Tibial artery (tissue), 4 donors: ENCODE results near the gene KRTAP22-1.

ENCODE experiments used
- DNase-seq, 2 donors: peaks; one replicate each; pipeline ENCODE4 v3.0.0-alpha.2; 2019
- H3K27ac ChIP-seq, 2 donors: fragments of 200-600 bp; sonication (generic) in 1 of 2; 1 replicate in 1 of 2; 2 replicates in 1 of 2; pipeline ENCODE4 v1.5.1; 2018 to 2019; ENCODE audit warnings: mild to moderate bottlenecking in 1 of 2
- H3K27me3 ChIP-seq, 2 donors: fragments of 200-600 bp; sonication (generic) in 1 of 2; one replicate each; pipeline versions ENCODE4 v1.5.1 to v1.6.0; 2016 to 2019
- H3K36me3 ChIP-seq, 3 donors: fragments of 200-600 bp; sonication (generic) in 2 of 3; one replicate each; pipeline ENCODE4 v1.5.1; 2016 to 2019; ENCODE audit warnings: mild to moderate bottlenecking in 2 of 3
- H3K4me1 ChIP-seq, 4 donors: fragments of 200-600 bp; sonication (generic) in 2 of 4; 1 replicate in 3 of 4; 2 replicates in 1 of 4; pipeline ENCODE4 v1.5.1; 2016 to 2019
- H3K4me3 ChIP-seq, 2 donors: fragments of 200-600 bp; sonication (generic) in 1 of 2; 1 replicate in 1 of 2; 2 replicates in 1 of 2; pipeline ENCODE4 v1.5.1; 2018 to 2019; ENCODE audit warnings: mild to moderate bottlenecking in 2 of 2
- H3K9me3 ChIP-seq, 3 donors: fragments of 200-600 bp; sonication (generic) in 1 of 3; one replicate each; pipeline ENCODE4 v1.5.1; 2016 to 2019
- CTCF ChIP-seq, 2 experiments: fragments of 200-600 bp in 1 of 2; fragments of 450-650 bp in 1 of 2; IDR thresholded peaks; one replicate each; pipeline ENCODE4 v1.5.1; 2017 to 2019; ENCODE audit warnings: antibody characterized with exemption in 2 of 2, mild to moderate bottlenecking in 1 of 2, moderate library complexity in 1 of 2
- intact Hi-C: fragments of 100-400 bp; cut with DNase I; formaldehyde crosslinking; loops from one replicate; pipeline ENCODE4 v1.15.0; 2023; ENCODE audit warnings: low total_unique reads

KRTAP22-1 gene

GRCh38 chr21:30582870-30583269, 18.0 kb upstream of the KRTAP22-1 start:
- H3K9me3 ChIP-seq: no peaks in the 10 kb centered on the region
- H3K27me3 ChIP-seq: no peaks in the 10 kb centered on the region
- no peak for TF ChIP-seq CTCF (IDR thresholded peaks at IDR 0.05)
- H3K4me3 ChIP-seq: no peak overlapping the region
- no peak for DNase-seq
- H3K36me3 ChIP-seq: no peaks in the 10 kb centered on the region
- H3K4me1 ChIP-seq: no peaks in the 10 kb centered on the region
- no peak overlapping the region for H3K27ac ChIP-seq
- intact Hi-C loops: no loop called here

GRCh38 chr21:30590297-30590696, 10.6 kb upstream of the KRTAP22-1 start, which contains the start of gene KRTAP22-2:
TSS of gene KRTAP22-2 (minus strand) at chr21:30590397.
- DNase-seq: no peak
- no peaks in the 10 kb centered on the region for H3K9me3 ChIP-seq
- H3K27ac ChIP-seq: no peak within 1 kb of the TSS
- H3K36me3 ChIP-seq: no peaks in the 10 kb centered on the region
- no peaks in the 10 kb centered on the region for H3K27me3 ChIP-seq
- no peak within 1 kb of the TSS for H3K4me3 ChIP-seq
- TF ChIP-seq CTCF (IDR thresholded peaks at IDR 0.05): no peak
- no peaks in the 10 kb centered on the region for H3K4me1 ChIP-seq
- intact Hi-C loops: no loop called here

GRCh38 chr21:30592140-30592539, 8.7 kb upstream of the KRTAP22-1 start, which contains the start of gene KRTAP6-3:
TSS of gene KRTAP6-3 (plus strand) at chr21:30592440. CDS start at chr21:30592446, 6 bp downstream.
- H3K9me3 ChIP-seq: no peaks in the 10 kb centered on the region
- intact Hi-C loops: no loop called here

GRCh38 chr21:30598802-30599201, 2.1 kb upstream of the KRTAP22-1 start, which contains the start of gene KRTAP6-2:
TSS of gene KRTAP6-2 (minus strand) at chr21:30598902. CDS start at chr21:30598874, 28 bp downstream.
- no peaks in the 10 kb centered on the region for H3K4me1 ChIP-seq
- DNase-seq: no peak
- intact Hi-C loops: no loop called here

More at GRCh38 chr21:30592140-30592539, 8.7 kb upstream of the KRTAP22-1 start, which contains the start of gene KRTAP6-3:
- H3K4me3 ChIP-seq: no peak within 1 kb of the TSS
- no peaks in the 10 kb centered on the region for H3K27me3 ChIP-seq
- no peaks in the 10 kb centered on the region for H3K4me1 ChIP-seq
- H3K27ac ChIP-seq: no peak within 1 kb of the TSS
- no peak for DNase-seq
- H3K36me3 ChIP-seq: no peaks in the 10 kb centered on the region
- no peak for TF ChIP-seq CTCF (IDR thresholded peaks at IDR 0.05)

GRCh38 chr21:30605968-30606367, 5.1 kb downstream of the KRTAP22-1 start:
- Histone ChIP-seq H3K27me3 (no peaks in the 10 kb centered on the region), H3K4me3 (no peak overlapping the region), H3K27ac (no peak overlapping the region), H3K36me3 (no peaks in the 10 kb centered on the region), H3K9me3 (no peaks in the 10 kb centered on the region), H3K4me1 (no peaks in the 10 kb centered on the region)
- DNase-seq: no peak
- TF ChIP-seq CTCF (IDR thresholded peaks at IDR 0.05): no peak
- intact Hi-C loops: no loop called here

More at GRCh38 chr21:30598802-30599201, 2.1 kb upstream of the KRTAP22-1 start, which contains the start of gene KRTAP6-2:
- Histone ChIP-seq H3K4me3 (no peak within 1 kb of the TSS), H3K27me3 (no peaks in the 10 kb centered on the region), H3K27ac (no peak within 1 kb of the TSS), H3K36me3 (no peaks in the 10 kb centered on the region), H3K9me3 (no peaks in the 10 kb centered on the region)
- TF ChIP-seq CTCF (IDR thresholded peaks at IDR 0.05): no peak

GRCh38 chr21:30612132-30612531, 11.2 kb downstream of the KRTAP22-1 start:
- no peak overlapping the region for H3K27ac ChIP-seq
- no peak for DNase-seq
- H3K4me1 ChIP-seq: no peaks in the 10 kb centered on the region
- no peaks in the 10 kb centered on the region for H3K36me3 ChIP-seq
- no peak overlapping the region for H3K4me3 ChIP-seq
- intact Hi-C loops: no loop called here
- no peaks in the 10 kb centered on the region for H3K27me3 ChIP-seq
- no peaks in the 10 kb centered on the region for H3K9me3 ChIP-seq
- no peak for TF ChIP-seq CTCF (IDR thresholded peaks at IDR 0.05)
